GM23248 (cell line): ENCODE measurements around the gene MTHFD1L. TPM values are rescaled to one million over a fixed set of nuclear protein-coding genes. Genes with fewer than 3 reads are reported as not detected.
"Not testable (repeated sequence)": the region's sequence is repeated elsewhere in the genome, so short reads cannot be mapped to it uniquely, and the experiment has no call there.

Experiments
- DNase-seq: peaks from one replicate; pipeline ENCODE4 v3.0.0-alpha.2; 2015
- H2AFZ ChIP-seq: fragments of 200-600 bp; sonication (generic); 2 replicates; pipeline ENCODE4 v1.6.1; 2016; ENCODE audit warnings: antibody characterized with exemption
- H3F3A ChIP-seq: fragments of 200-600 bp; sonication (generic); 2 replicates; pipeline ENCODE4 v1.6.1; 2016; ENCODE audit warnings: mild to moderate bottlenecking, antibody characterized with exemption, mixed run types; ENCODE audit not compliant: insufficient read depth
- H3K27ac ChIP-seq: fragments of 200-600 bp; sonication (generic); 2 replicates; pipeline ENCODE4 v1.5.1; 2016; ENCODE audit warnings: mild to moderate bottlenecking
- H3K27me3 ChIP-seq: fragments of 200-600 bp; sonication (generic); replicated peaks from 2 replicates; pipeline ENCODE4 v1.6.1; 2016; ENCODE audit warnings: mild to moderate bottlenecking; ENCODE audit not compliant: insufficient read depth
- H3K36me3 ChIP-seq: fragments of 200-600 bp; sonication (generic); 2 replicates; pipeline ENCODE4 v1.6.1; 2016; ENCODE audit warnings: low read depth, mild to moderate bottlenecking
- H3K4me1 ChIP-seq: fragments of 200-600 bp; sonication (generic); 2 replicates; pipeline ENCODE4 v1.6.1; 2016; ENCODE audit warnings: mild to moderate bottlenecking; ENCODE audit not compliant: insufficient read depth
- H3K4me2 ChIP-seq: fragments of 200-600 bp; sonication (generic); one replicate; pipeline ENCODE4 v1.6.1; 2016; ENCODE audit warnings: mild to moderate bottlenecking; ENCODE audit not compliant: unreplicated experiment
- H3K4me3 ChIP-seq: fragments of 200-600 bp; sonication (generic); 2 replicates; pipeline ENCODE4 v1.5.1; 2016; ENCODE audit warnings: mild to moderate bottlenecking
- H3K79me2 ChIP-seq: fragments of 200-600 bp; sonication (generic); 2 replicates; pipeline ENCODE4 v1.6.1; 2016; ENCODE audit warnings: mild to moderate bottlenecking; ENCODE audit not compliant: insufficient read depth
- H3K9ac ChIP-seq: fragments of 200-600 bp; sonication (generic); 2 replicates; pipeline ENCODE4 v1.6.1; 2016; ENCODE audit warnings: mild to moderate bottlenecking
- H3K9me2 ChIP-seq: fragments of 200-600 bp; sonication (generic); 2 replicates; pipeline ENCODE4 v1.6.1; 2016; ENCODE audit warnings: mixed run types, mild to moderate bottlenecking, moderate library complexity; ENCODE audit not compliant: insufficient read depth
- H3K9me3 ChIP-seq: fragments of 200-600 bp; sonication (generic); one replicate; pipeline ENCODE4 v1.6.1; 2017; ENCODE audit warnings: low read depth
- H4K20me1 ChIP-seq: fragments of 200-600 bp; sonication (generic); 2 replicates; pipeline ENCODE4 v1.6.0; 2016; ENCODE audit not compliant: insufficient read depth
- EZH2 ChIP-seq: fragments of 200-600 bp; sonication (generic); IDR thresholded peaks from 2 replicates; pipeline ENCODE4 v1.6.1; 2018; ENCODE audit warnings: antibody characterized with exemption, mild to moderate bottlenecking; ENCODE audit not compliant: insufficient read depth, poor library complexity, severe bottlenecking
- EZH2phosphoT487 ChIP-seq: fragments of 200-600 bp; sonication (generic); IDR thresholded peaks from 2 replicates; pipeline ENCODE4 v1.6.1; 2018; ENCODE audit warnings: antibody characterized with exemption, moderate library complexity, mild to moderate bottlenecking, low read depth; ENCODE audit not compliant: insufficient read depth
- WGBS, 2 experiments: methylation state at CpG; one replicate each; pipeline ENCODE4 v1.1.6; 2015 to 2017; ENCODE audit warnings: low lambda C conversion rate in 2 of 2, low coverage in 1 of 2; ENCODE audit errors: missing lambda C conversion rate in 2 of 2; 5-methylcytosine and 5-hydroxymethylcytosine counted together
- in situ Hi-C: fragments of 300-500 bp; cut with MboI; formaldehyde crosslinking; loops from 2 replicates; pipeline ENCODE4 v1.15.0; 2020
- polyA plus RNA-seq: library from polyadenylated mRNA; unstranded; fragments of >200 nt; fragmentation: Nextera tagmentation; extraction: Ambion mirVana; gene quantifications from 2 replicates; pipeline ENCODE4 v1.2.1, GENCODE V29; 2016
- total RNA-seq: library from RNA; depleted of rRNA; stranded (reverse); fragments of >200 nt; shearing (Covaris generic); gene quantifications from 2 replicates; pipeline ENCODE4 v1.2.3, GENCODE V29; 2014

MTHFD1L gene
- total and polyA plus RNA-seq, 2 experiments from 2014 or later = 57.6 to 99.6 TPM

- no peaks in the 10 kb centered on the region for H4K20me1 ChIP-seq
- no peak overlapping the region for H2AFZ ChIP-seq
- H3K9me2 ChIP-seq = no peaks in the 10 kb centered on the region
- no peaks in the 10 kb centered on the region for H3K9me3 ChIP-seq
- H3K9ac ChIP-seq = no peak overlapping the region
- 0 out of 2 replicates have a peak, but pooled peaks cover 8% of the 10 kb centered on the region for H3F3A ChIP-seq
- H3K4me2 ChIP-seq = no peak overlapping the region
- WGBS, 2 experiments = 60 to 70% methylated on average over 10 to 11 of the region's 11 CpGs
- H3K4me3 ChIP-seq = no peak overlapping the region
- H3K27ac ChIP-seq = no peak overlapping the region
- TF ChIP-seq EZH2phosphoT487 (no peak), EZH2 (no peak)
- H3K27me3 ChIP-seq = no peaks in the 10 kb centered on the region
- in situ Hi-C loops = no loop called here
- H3K79me2 ChIP-seq = no peaks in the 10 kb centered on the region
- H3K36me3 ChIP-seq = no peaks in the 10 kb centered on the region
- no peaks in the 10 kb centered on the region for H3K4me1 ChIP-seq
- DNase-seq = no peak
Observed at GRCh38 chr6:151109869-151110575, 244.5 kb downstream of the MTHFD1L start.

- no peaks in the 10 kb centered on the region for H3K4me1 ChIP-seq
- no peak overlapping the region for H3K27ac ChIP-seq
- H3K9me2 ChIP-seq = no peaks in the 10 kb centered on the region
- WGBS, 2 experiments = 78 to 89% methylated on average over 4 of the region's 4 CpGs
- DNase-seq = no peak
- H3K9me3 ChIP-seq = no peaks in the 10 kb centered on the region
- in situ Hi-C loops = no loop called here
- H3K4me2 ChIP-seq = no peak overlapping the region
- H2AFZ ChIP-seq = no peak overlapping the region
- no peak overlapping the region for H3K4me3 ChIP-seq
- H3K27me3 ChIP-seq = no peaks in the 10 kb centered on the region
- H3K9ac ChIP-seq = no peak overlapping the region
- 0 out of 2 replicates have a peak, but pooled peaks cover 2% of the 10 kb centered on the region for H3F3A ChIP-seq
- H3K36me3 ChIP-seq = no peaks in the 10 kb centered on the region
- no peaks in the 10 kb centered on the region for H4K20me1 ChIP-seq
- no peaks in the 10 kb centered on the region for H3K79me2 ChIP-seq
- TF ChIP-seq EZH2 (no peak), EZH2phosphoT487 (no peak)
Observed at GRCh38 chr6:151110576-151110905, 245.0 kb downstream of the MTHFD1L start.

GRCh38 chr6:151111670-151112069 is 246.2 kb downstream of the MTHFD1L start:
- Histone ChIP-seq H4K20me1 (no peaks in the 10 kb centered on the region), H3K79me2 (no peaks in the 10 kb centered on the region), H3K27me3 (no peaks in the 10 kb centered on the region), H3K9me2 (no peaks in the 10 kb centered on the region), H3K4me1 (no peaks in the 10 kb centered on the region), H3K4me2 (no peak overlapping the region), H3K27ac (no peak overlapping the region), H2AFZ (no peak overlapping the region), H3K4me3 (no peak overlapping the region), H3F3A (no peaks in the 10 kb centered on the region), H3K36me3 (no peaks in the 10 kb centered on the region), H3K9ac (no peak overlapping the region), H3K9me3 (no peaks in the 10 kb centered on the region)
- no peak for DNase-seq
- in situ Hi-C loops = no loop called here
- TF ChIP-seq EZH2 (no peak), EZH2phosphoT487 (no peak)
- 50 to 56% methylated on average over 5 of the region's 5 CpGs for WGBS, 2 experiments

GRCh38 chr6:151112130-151112529 is 246.6 kb downstream of the MTHFD1L start:
- no peaks in the 10 kb centered on the region for H3K79me2 ChIP-seq
- H3K4me1 ChIP-seq = no peaks in the 10 kb centered on the region
- no peaks in the 10 kb centered on the region for H3K9me2 ChIP-seq
- H3K27ac ChIP-seq = no peak overlapping the region
- no peak for DNase-seq
- H3K4me2 ChIP-seq = no peak overlapping the region
- no peaks in the 10 kb centered on the region for H4K20me1 ChIP-seq
- H2AFZ ChIP-seq = no peak overlapping the region
- no peak overlapping the region for H3K9ac ChIP-seq
- H3F3A ChIP-seq = no peaks in the 10 kb centered on the region
- H3K4me3 ChIP-seq = no peak overlapping the region
- H3K27me3 ChIP-seq = no peaks in the 10 kb centered on the region
- H3K36me3 ChIP-seq = no peaks in the 10 kb centered on the region
- H3K9me3 ChIP-seq = no peaks in the 10 kb centered on the region
- in situ Hi-C loops = no loop called here
- TF ChIP-seq EZH2 (no peak), EZH2phosphoT487 (no peak)
- 69 to 82% methylated on average over 4 of the region's 4 CpGs for WGBS, 2 experiments

- H3K27me3 ChIP-seq, H3K4me2 ChIP-seq, H3K79me2 ChIP-seq, DNase-seq, in situ Hi-C loops, H3K9me2 ChIP-seq, H3K27ac ChIP-seq, H3K36me3 ChIP-seq, H3F3A ChIP-seq, H4K20me1 ChIP-seq, H3K9me3 ChIP-seq, H3K4me1 ChIP-seq, H3K9ac ChIP-seq, H3K4me3 ChIP-seq, H2AFZ ChIP-seq: not testable (repeated sequence)
- 79 to 82% methylated on average over 3 of the region's 3 CpGs for WGBS, 2 experiments
Observed at GRCh38 chr6:151112884-151113283, 247.4 kb downstream of the MTHFD1L start.
